Endothelial cell (in vitro differentiated cells): ENCODE results near the gene GRM8. TPM values are rescaled to one million over a fixed set of nuclear protein-coding genes. Genes with fewer than 3 reads are reported as not detected.

Experiments used
- DNase-seq: peaks from one replicate; pipeline ENCODE4 v3.0.0; 2021; ENCODE audit warnings: low spot score
- H3K27ac Mint-ChIP-seq: one replicate; pipeline ENCODE4 v1.8.0; 2021; ENCODE audit warnings: mixed read lengths, inconsistent platforms; ENCODE audit not compliant: unreplicated experiment
- H3K27me3 Mint-ChIP-seq: one replicate; pipeline ENCODE4 v1.8.0; 2021; ENCODE audit warnings: mild to moderate bottlenecking, moderate library complexity, mixed read lengths, inconsistent platforms; ENCODE audit not compliant: unreplicated experiment
- H3K36me3 Mint-ChIP-seq: one replicate; pipeline ENCODE4 v1.8.0; 2021; ENCODE audit warnings: mild to moderate bottlenecking, low read depth, mixed read lengths, inconsistent platforms; ENCODE audit not compliant: unreplicated experiment
- H3K4me1 Mint-ChIP-seq: one replicate; pipeline ENCODE4 v1.8.0; 2021; ENCODE audit warnings: mild to moderate bottlenecking, mixed read lengths, inconsistent platforms; ENCODE audit not compliant: unreplicated experiment
- H3K4me3 Mint-ChIP-seq: one replicate; pipeline ENCODE4 v1.8.0; 2021; ENCODE audit warnings: mild to moderate bottlenecking, mixed read lengths, inconsistent platforms; ENCODE audit not compliant: unreplicated experiment
- H3K9me3 Mint-ChIP-seq: one replicate; pipeline ENCODE4 v1.8.0; 2021; ENCODE audit warnings: mixed read lengths, inconsistent platforms; ENCODE audit not compliant: unreplicated experiment
- CTCF ChIP-seq: fragments of 200-600 bp; sonication (generic); IDR thresholded peaks from one replicate; pipeline ENCODE4 v1.5.0; 2021; ENCODE audit warnings: antibody characterized with exemption; ENCODE audit not compliant: unreplicated experiment
- total RNA-seq: library from RNA; stranded (reverse); fragmentation: NEBNext Ultra II Directional; extraction: Animal tissue kit (Norgen Biotek cat#: 25700); gene quantifications from one replicate; pipeline ENCODE4 v1.2.1, GENCODE V29; 2021; ENCODE audit not compliant: unreplicated experiment

GRM8 gene
- total RNA-seq, 1 donor from 2014 or later: 1.5 TPM

DNA sequence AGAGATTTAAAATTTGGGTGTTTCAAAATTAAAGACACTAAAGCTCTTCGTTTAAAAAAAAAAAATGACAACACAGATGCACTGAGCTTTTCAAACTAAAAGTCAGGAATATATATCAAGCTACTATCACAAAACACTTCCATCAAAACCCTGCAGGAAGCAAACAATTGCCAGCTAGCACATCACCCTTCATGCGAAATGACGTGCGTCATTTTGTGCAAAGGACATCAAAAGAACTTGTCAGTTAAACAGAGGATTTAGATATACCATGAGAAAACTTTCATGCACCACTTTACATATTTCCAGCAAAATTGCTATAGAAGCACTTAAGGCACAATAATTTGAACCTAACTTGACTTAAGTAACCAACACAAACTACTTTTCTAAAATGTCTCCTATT, 264.7 kb downstream of the GRM8 start:
- no peaks in the 10 kb centered on the region for H3K36me3 Mint-ChIP-seq
- no peak overlapping the region for H3K27ac Mint-ChIP-seq
- H3K4me1 Mint-ChIP-seq: no peaks in the 10 kb centered on the region
- TF ChIP-seq CTCF: no peak
- H3K9me3 Mint-ChIP-seq: no peaks in the 10 kb centered on the region
- no peak for DNase-seq
- H3K4me3 Mint-ChIP-seq: no peak overlapping the region
- H3K27me3 Mint-ChIP-seq: no peaks in the 10 kb centered on the region

DNA sequence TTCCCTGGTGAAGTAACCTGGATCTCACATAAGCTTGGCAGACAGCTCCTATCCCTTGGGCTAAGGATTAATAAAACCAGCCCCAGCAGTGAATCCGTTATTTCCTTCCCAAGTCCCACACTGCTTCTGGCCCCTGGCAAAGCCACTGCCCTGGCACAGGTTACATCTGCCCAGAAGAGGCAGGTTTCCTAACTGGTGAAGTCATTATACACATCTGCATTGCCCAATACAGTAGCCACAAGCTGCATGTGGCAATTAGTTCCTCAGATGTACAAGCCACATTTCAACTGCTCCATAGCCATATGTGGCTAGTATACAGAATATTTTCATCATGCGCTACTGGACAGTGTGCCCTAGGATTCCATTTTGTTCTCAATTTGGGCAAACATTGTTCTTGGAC, 273.0 kb downstream of the GRM8 start:
- H3K4me3 Mint-ChIP-seq: no peak overlapping the region
- H3K36me3 Mint-ChIP-seq: no peaks in the 10 kb centered on the region
- H3K4me1 Mint-ChIP-seq: no peaks in the 10 kb centered on the region
- no peaks in the 10 kb centered on the region for H3K27me3 Mint-ChIP-seq
- no peaks in the 10 kb centered on the region for H3K9me3 Mint-ChIP-seq
- no peak for DNase-seq
- no peak for TF ChIP-seq CTCF
- H3K27ac Mint-ChIP-seq: no peak overlapping the region

DNA sequence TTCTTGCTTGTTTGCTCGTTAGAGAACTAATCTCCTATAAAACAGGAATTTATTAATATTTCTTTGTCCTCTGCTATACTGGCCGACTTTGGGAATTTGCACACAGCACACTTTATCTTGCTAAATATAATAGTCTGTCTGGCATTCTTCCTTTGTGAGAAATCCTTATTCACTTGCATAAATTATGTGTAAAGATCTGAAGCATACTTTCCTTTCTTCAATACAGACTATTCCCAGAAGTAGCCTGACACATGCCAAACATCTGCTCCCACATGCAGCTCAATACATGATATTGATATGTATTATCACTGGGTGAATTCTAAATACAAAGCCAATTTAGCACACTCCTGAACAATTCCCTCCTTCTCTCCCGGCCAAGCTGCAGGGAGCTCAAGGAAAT, 273.9 kb downstream of the GRM8 start:
- H3K27ac Mint-ChIP-seq: no peak overlapping the region
- no peak overlapping the region for H3K4me3 Mint-ChIP-seq
- H3K36me3 Mint-ChIP-seq: no peaks in the 10 kb centered on the region
- no peak for TF ChIP-seq CTCF
- H3K9me3 Mint-ChIP-seq: no peaks in the 10 kb centered on the region
- DNase-seq: no peak
- no peaks in the 10 kb centered on the region for H3K4me1 Mint-ChIP-seq
- H3K27me3 Mint-ChIP-seq: no peaks in the 10 kb centered on the region

GRCh38 chr7:126973066-126973465, 279.7 kb downstream of the GRM8 start:
- Mint-ChIP-seq H3K27ac (no peak overlapping the region), H3K9me3 (no peaks in the 10 kb centered on the region), H3K36me3 (no peaks in the 10 kb centered on the region), H3K4me1 (no peaks in the 10 kb centered on the region), H3K27me3 (no peaks in the 10 kb centered on the region), H3K4me3 (no peak overlapping the region)
- no peak for DNase-seq
- no peak for TF ChIP-seq CTCF

GRCh38 chr7:126972571-126972970, 280.2 kb downstream of the GRM8 start:
- H3K36me3 Mint-ChIP-seq: no peaks in the 10 kb centered on the region
- no peak overlapping the region for H3K4me3 Mint-ChIP-seq
- no peaks in the 10 kb centered on the region for H3K4me1 Mint-ChIP-seq
- no peak for TF ChIP-seq CTCF
- no peak overlapping the region for H3K27ac Mint-ChIP-seq
- no peaks in the 10 kb centered on the region for H3K27me3 Mint-ChIP-seq
- H3K9me3 Mint-ChIP-seq: no peaks in the 10 kb centered on the region
- no peak for DNase-seq
